OCI-LY1 (cell line): Measurements from ENCODE around the gene STK40.

ENCODE experiments used
- EZH2 ChIP-seq: fragments of 200-600 bp; sonication (generic), shearing (Covaris generic); IDR thresholded peaks from 2 replicates; pipeline ENCODE4 v1.8.0; 2017; ENCODE audit warnings: borderline replicate concordance, mixed run types, mild to moderate bottlenecking, antibody characterized with exemption, low read length, moderate library complexity, mixed read lengths
- TF ChIP-seq, protein P1 (sequence below): fragments of 200-600 bp; sonication (generic), shearing (Covaris generic); IDR thresholded peaks from 2 replicates; pipeline ENCODE4 v1.5.1; 2017; ENCODE audit warnings: mild to moderate bottlenecking, antibody characterized with exemption, low read length, moderate library complexity, mixed read lengths

DNA sequence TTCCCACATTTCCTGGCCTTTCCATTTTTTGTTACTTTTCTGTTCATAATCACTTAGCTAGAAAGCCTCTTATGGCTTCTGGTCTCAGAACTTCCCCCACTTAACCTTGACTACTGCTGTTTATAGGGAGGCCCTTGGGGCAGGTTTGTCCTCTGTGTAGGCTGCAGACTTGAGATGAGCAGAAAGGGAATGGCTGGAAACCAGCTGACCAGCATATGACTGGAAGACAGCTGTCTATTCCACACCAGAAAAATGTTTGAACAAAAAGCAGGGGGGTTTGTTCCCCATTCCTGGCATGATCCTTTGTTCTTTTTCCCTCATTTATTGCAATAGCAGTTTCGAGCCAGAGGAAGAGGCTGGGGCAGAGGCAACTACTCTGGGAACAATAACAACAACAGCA lies 84.5 kb downstream of the STK40 start:
- TF ChIP-seq, protein P1, sequence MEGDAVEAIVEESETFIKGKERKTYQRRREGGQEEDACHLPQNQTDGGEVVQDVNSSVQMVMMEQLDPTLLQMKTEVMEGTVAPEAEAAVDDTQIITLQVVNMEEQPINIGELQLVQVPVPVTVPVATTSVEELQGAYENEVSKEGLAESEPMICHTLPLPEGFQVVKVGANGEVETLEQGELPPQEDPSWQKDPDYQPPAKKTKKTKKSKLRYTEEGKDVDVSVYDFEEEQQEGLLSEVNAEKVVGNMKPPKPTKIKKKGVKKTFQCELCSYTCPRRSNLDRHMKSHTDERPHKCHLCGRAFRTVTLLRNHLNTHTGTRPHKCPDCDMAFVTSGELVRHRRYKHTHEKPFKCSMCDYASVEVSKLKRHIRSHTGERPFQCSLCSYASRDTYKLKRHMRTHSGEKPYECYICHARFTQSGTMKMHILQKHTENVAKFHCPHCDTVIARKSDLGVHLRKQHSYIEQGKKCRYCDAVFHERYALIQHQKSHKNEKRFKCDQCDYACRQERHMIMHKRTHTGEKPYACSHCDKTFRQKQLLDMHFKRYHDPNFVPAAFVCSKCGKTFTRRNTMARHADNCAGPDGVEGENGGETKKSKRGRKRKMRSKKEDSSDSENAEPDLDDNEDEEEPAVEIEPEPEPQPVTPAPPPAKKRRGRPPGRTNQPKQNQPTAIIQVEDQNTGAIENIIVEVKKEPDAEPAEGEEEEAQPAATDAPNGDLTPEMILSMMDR, result no peak
- TF ChIP-seq EZH2, result no peak
